ENCODE measurements around the gene GH2. TPM values are rescaled to one million over a fixed set of nuclear protein-coding genes. Genes with fewer than 3 reads are reported as not detected.
"Not testable (repeated sequence)": the region's sequence is repeated elsewhere in the genome, so short reads cannot be mapped to it uniquely, and the experiment has no call there.

The GH2 gene
- total RNA-seq, 4 donors from 2014 or later: not detected

DNA sequence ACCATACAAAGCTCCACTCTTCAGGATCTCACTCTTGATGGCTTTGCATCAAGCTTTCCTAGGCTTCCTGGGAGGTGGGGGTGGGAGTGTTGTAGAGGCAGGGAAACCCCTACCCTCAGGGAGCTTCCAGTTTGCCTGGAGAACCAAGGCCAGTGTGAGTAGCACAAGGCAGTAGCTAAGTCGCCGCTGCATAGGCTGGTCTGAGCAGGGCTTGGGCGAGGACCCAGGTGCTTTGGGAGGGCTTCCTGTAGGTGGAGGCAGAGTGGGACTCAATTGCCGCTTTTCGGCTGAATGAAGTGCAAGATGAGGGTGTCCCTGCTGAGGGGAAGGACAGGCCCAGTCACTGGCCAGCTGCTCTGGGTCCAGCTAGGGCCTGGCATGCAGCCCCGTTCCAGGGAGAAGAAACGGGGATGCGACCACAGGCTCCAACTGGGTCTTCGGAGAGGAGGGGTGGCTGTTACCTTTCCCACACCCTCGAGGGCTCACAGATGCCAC is 46.5 kb upstream of the GH2 start:
- TF ChIP-seq, protein P1, sequence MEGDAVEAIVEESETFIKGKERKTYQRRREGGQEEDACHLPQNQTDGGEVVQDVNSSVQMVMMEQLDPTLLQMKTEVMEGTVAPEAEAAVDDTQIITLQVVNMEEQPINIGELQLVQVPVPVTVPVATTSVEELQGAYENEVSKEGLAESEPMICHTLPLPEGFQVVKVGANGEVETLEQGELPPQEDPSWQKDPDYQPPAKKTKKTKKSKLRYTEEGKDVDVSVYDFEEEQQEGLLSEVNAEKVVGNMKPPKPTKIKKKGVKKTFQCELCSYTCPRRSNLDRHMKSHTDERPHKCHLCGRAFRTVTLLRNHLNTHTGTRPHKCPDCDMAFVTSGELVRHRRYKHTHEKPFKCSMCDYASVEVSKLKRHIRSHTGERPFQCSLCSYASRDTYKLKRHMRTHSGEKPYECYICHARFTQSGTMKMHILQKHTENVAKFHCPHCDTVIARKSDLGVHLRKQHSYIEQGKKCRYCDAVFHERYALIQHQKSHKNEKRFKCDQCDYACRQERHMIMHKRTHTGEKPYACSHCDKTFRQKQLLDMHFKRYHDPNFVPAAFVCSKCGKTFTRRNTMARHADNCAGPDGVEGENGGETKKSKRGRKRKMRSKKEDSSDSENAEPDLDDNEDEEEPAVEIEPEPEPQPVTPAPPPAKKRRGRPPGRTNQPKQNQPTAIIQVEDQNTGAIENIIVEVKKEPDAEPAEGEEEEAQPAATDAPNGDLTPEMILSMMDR (IDR thresholded peaks at IDR 0.05): no peak
- no peak for TF ChIP-seq POLR2A (IDR thresholded peaks at IDR 0.05)
- no peak for DNase-seq
- peaks cover 5 to 30% (median 5%) of the 10 kb centered on the region in 3 donors for H3K4me1 ChIP-seq
- H3K36me3 ChIP-seq: no peaks in the 10 kb centered on the region
- WGBS, 2 donors: 79 to 80% methylated on average over 4 to 7 of the region's 10 CpGs
- no peaks in the 10 kb centered on the region for H3K9me3 ChIP-seq
- H3K27ac ChIP-seq: no peak overlapping the region
- no peaks in the 10 kb centered on the region for H3K27me3 ChIP-seq
- H3K4me3 ChIP-seq: no peak overlapping the region
- intact Hi-C loops (cut with DNase I): loop anchor here (10.0 kb wide), 1 partner anchor 97 kb away; the partner anchor contains the start of gene ICAM2

DNA sequence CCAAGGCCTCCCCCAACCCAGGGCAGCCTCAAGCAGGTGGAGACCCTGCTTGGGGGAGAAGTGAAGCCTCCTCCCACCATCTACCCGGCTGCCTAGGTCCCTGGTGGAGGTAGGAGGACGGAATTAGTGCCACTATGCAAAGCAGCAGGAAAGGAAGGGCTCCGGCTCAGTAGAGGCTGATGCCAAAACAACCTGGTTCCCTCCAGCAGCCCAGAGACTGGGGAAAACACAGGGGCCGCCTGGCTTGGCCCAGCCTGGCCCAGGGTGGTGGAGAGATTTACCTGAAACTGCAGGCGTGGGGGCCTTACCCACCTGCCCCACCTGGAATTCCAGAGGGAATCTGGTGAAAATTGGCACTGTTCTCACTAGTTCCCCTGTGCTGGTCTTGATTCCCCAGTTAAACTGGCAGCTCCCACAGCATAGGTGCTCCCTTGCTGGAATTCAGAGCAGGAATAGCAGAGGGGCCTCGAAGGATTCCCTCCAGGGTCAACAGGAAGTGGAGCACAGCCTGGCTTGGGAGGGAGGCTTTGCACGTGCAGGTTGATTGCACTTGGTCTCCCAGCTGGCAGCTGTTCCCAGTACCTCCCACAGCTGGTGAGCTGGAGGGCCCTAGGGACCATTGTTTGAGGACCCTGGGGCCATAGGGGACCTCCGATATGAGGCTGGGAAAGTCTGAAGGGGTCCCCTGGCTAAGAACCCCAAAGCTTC is 45.9 kb upstream of the GH2 start:
- 63 to 77% methylated on average over 4 to 8 of the region's 8 CpGs for WGBS, 2 donors
- Histone ChIP-seq H3K4me1 (peaks cover 5 to 30% (median 5%) of the 10 kb centered on the region in 3 donors), H3K4me3 (no peak overlapping the region), H3K27me3 (no peaks in the 10 kb centered on the region), H3K36me3 (no peaks in the 10 kb centered on the region), H3K9me3 (no peaks in the 10 kb centered on the region), H3K27ac (no peak overlapping the region)
- intact Hi-C loops (cut with DNase I): loop anchor here (10.0 kb wide), 1 partner anchor 97 kb away; the partner anchor contains the start of gene ICAM2
- DNase-seq: no peak
- no peak for TF ChIP-seq POLR2A (IDR thresholded peaks at IDR 0.05)
- TF ChIP-seq, protein P1 (IDR thresholded peaks at IDR 0.05): no peak

DNA sequence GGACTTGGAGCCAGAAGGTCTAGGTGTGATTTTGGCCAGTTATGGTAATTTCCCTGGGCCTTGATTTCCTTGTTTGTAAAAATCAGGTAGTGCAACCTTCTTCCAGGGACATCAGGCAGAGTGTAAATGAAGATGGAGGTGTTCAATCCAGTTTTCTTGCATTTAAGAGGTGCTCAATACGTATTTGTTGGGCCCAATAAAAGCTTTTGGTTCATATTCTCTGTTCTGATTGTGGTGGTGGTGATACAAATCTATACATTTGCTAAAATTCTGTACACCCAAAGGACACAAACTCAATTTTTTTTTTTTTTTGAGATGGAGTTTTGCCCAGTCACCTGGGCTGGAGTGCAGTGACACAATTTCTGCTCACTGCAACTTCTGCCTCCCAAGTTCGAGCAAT is 44.4 kb upstream of the GH2 start:
- no peak for DNase-seq
- TF ChIP-seq, protein P1 (IDR thresholded peaks at IDR 0.05): no peak
- TF ChIP-seq POLR2A (IDR thresholded peaks at IDR 0.05): no peak
- Histone ChIP-seq H3K36me3 (no peaks in the 10 kb centered on the region), H3K27me3 (no peaks in the 10 kb centered on the region), H3K27ac (no peak overlapping the region), H3K4me3 (no peak overlapping the region), H3K9me3 (no peaks in the 10 kb centered on the region), H3K4me1 (peaks cover 5 to 18% (median 5%) of the 10 kb centered on the region in 3 donors)
- intact Hi-C loops (cut with DNase I): loop anchor here (10.0 kb wide), 1 partner anchor 99 kb away; the partner anchor contains the start of gene ICAM2
- WGBS, 2 donors: 79 to 91% methylated on average over 2 of the region's 2 CpGs

DNA sequence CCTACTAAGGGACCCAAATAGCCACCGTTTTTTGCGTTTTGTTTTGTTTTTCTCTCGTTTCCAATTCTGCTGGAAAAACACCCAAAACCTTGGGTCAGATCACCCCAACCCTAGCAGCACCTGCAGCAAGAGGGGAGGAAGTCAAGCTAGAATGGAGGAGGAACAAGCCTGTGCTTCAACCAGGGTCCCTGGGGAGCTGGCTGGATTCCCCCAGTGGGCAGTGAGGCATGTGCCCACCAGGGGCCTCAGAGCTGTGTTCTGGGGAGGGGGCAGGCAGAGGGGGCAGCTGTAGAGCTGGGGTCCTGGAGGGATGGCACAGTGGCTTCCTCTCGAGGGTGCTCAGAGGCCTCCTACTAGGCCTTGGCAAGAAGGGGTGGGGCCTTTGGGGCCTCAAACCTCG is 43.9 kb upstream of the GH2 start:
- intact Hi-C loops (cut with DNase I): loop anchor here (10.0 kb wide), 1 partner anchor 99 kb away; the partner anchor contains the start of gene ICAM2
- no peaks in the 10 kb centered on the region for H3K27me3 ChIP-seq
- H3K27ac ChIP-seq: no peak overlapping the region
- H3K4me3 ChIP-seq: no peak overlapping the region
- TF ChIP-seq, protein P1 (IDR thresholded peaks at IDR 0.05): no peak
- no peaks in the 10 kb centered on the region for H3K36me3 ChIP-seq
- DNase-seq: no peak
- H3K9me3 ChIP-seq: no peaks in the 10 kb centered on the region
- 70 to 94% methylated on average over 2 to 3 of the region's 5 CpGs for WGBS, 2 donors
- H3K4me1 ChIP-seq: peaks cover under 1 to 13% (median 1%) of the 10 kb centered on the region in 3 donors

DNA sequence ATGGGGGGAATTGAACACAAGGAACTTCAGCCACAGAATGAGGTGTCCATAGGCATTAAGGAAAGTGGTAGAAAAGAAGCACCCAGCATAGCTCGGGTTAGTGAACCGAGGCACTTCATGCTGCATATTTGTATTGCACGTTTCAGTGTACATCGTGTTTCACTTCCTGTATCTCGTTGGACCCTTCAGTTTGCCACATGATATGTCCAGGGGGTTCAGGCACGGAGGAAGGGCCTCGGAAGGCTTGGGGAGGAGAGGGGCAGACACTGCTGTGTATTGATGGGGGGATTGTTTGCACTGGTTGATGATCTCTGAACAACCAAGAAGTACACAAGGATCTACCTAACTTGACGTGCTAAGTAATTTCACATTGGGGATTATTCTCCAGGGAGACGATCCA is 40.7 kb upstream of the GH2 start:
- intact Hi-C loops (cut with DNase I): loop anchor here (10.0 kb wide), 1 partner anchor 102 kb away; the partner anchor contains the start of gene ICAM2
- peaks cover 0 to 14% (median 0%) of the 10 kb centered on the region in 4 donors for H3K27me3 ChIP-seq
- WGBS, 2 donors: 73 to 74% methylated on average over 9 of the region's 9 CpGs

DNA sequence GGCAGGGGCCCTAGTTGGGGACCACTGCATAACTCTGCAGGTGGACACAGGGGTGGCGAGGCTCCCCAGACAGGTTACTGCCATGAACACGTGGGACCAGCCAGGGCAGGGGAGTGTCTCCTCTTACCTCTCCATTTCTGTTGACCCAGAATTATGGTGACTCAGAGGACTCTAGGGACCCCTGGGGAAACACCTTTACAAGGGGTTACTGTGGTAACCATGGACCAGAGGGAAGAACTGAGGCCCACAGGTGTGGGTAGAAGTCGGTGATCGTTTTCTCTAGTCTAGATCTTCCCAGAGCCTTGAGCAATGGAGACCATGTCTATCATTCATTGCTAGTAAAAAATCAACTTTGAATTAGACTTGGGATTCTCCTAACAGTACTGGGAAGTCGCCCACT is 39.0 kb upstream of the GH2 start:
- intact Hi-C loops (cut with DNase I): loop anchor here (10.0 kb wide), 1 partner anchor 104 kb away; the partner anchor contains the start of gene ICAM2
- WGBS, 2 donors: 80 to 84% methylated on average over 4 to 5 of the region's 5 CpGs
- not testable (repeated sequence) for H3K27ac ChIP-seq

More for the DNA sequence above, 40.7 kb upstream of the GH2 start:
- not testable (repeated sequence) for H3K4me1 ChIP-seq, H3K36me3 ChIP-seq, H3K27ac ChIP-seq, H3K9me3 ChIP-seq, DNase-seq, H3K4me3 ChIP-seq

DNA sequence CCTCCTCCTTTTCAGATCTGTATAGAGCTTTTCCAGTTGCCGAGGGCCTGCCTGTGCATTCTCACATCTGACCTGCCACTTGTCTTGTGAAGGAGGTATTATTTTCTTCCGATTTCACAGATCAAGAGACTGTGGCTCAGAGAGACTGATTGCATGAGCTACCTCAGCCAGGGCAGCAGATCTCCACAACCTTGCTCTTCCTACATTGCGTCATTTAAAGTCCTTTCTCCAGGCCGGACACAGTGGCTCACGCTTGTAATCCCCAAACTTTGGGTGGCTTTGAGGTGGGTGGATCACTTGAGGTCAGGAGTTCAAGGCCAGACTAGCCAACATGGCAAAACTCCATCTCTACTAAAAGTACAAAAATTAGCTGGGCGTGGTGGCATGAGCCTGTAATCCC is 38.3 kb upstream of the GH2 start:
- H3K27me3 ChIP-seq: peaks cover 0 to 14% (median 0%) of the 10 kb centered on the region in 4 donors
- 78 to 81% methylated on average over 6 of the region's 6 CpGs for WGBS, 2 donors
- intact Hi-C loops (cut with DNase I): loop anchor here (10.0 kb wide), 1 partner anchor 105 kb away; the partner anchor contains the start of gene ICAM2
- not testable (repeated sequence) for H3K36me3 ChIP-seq, H3K9me3 ChIP-seq, H3K4me3 ChIP-seq, H3K4me1 ChIP-seq, DNase-seq, H3K27ac ChIP-seq

More for the DNA sequence above, 39.0 kb upstream of the GH2 start:
- not testable (repeated sequence) for DNase-seq, H3K9me3 ChIP-seq, H3K4me3 ChIP-seq, H3K4me1 ChIP-seq, H3K36me3 ChIP-seq
- peaks cover 0 to 14% (median 0%) of the 10 kb centered on the region in 4 donors for H3K27me3 ChIP-seq

Data from esophagus squamous epithelium (tissue), 5 donors.